MM.1S (cell line): ENCODE results near the gene RUSC2.

Experiments used
- DNase-seq: peaks from one replicate; pipeline ENCODE4 v3.0.0-alpha.2; 2015
- H2AFZ ChIP-seq: fragments of 300-600 bp; sonication (generic); 2 replicates; pipeline ENCODE4 v1.6.0; 2016; ENCODE audit warnings: antibody characterized with exemption, low read length
- H3F3A ChIP-seq: fragments of 300-600 bp; sonication (generic); 2 replicates; pipeline ENCODE4 v1.6.1; 2016; ENCODE audit warnings: mild to moderate bottlenecking, antibody characterized with exemption, low read length, moderate library complexity, mixed read lengths; ENCODE audit not compliant: insufficient read depth
- H3K27ac ChIP-seq: fragments of 300-600 bp; sonication (generic); 2 replicates; pipeline ENCODE4 v1.5.1; 2016; ENCODE audit warnings: mild to moderate bottlenecking, low read length
- H3K27me3 ChIP-seq: fragments of 300-600 bp; sonication (generic); replicated peaks from 2 replicates; pipeline ENCODE4 v1.6.0; 2016; ENCODE audit warnings: low read length; ENCODE audit not compliant: insufficient read depth
- H3K36me3 ChIP-seq: fragments of 300-600 bp; sonication (generic); replicated peaks from 2 replicates; pipeline ENCODE4 v1.6.1; 2016; ENCODE audit warnings: mild to moderate bottlenecking, low read length, mixed read lengths; ENCODE audit not compliant: insufficient read depth
- H3K4me1 ChIP-seq: fragments of 300-600 bp; sonication (generic); 2 replicates; pipeline ENCODE4 v1.6.1; 2016; ENCODE audit warnings: low read length, mixed read lengths
- H3K4me2 ChIP-seq: fragments of 300-600 bp; sonication (generic); 2 replicates; pipeline ENCODE4 v1.6.0; 2016; ENCODE audit warnings: low read depth, low read length
- H3K4me3 ChIP-seq: fragments of 300-600 bp; sonication (generic); 2 replicates; pipeline ENCODE4 v1.5.1; 2016; ENCODE audit warnings: low read length, mixed read lengths
- H3K79me2 ChIP-seq: fragments of 300-600 bp; sonication (generic); 2 replicates; pipeline ENCODE4 v1.6.1; 2016; ENCODE audit warnings: mixed run types, low read length, mixed read lengths
- H3K9ac ChIP-seq: fragments of 300-600 bp; sonication (generic); 2 replicates; pipeline ENCODE4 v1.6.1; 2016; ENCODE audit warnings: low read length, mixed read lengths
- H3K9me2 ChIP-seq: fragments of 300-600 bp; sonication (generic); replicated peaks from 2 replicates; pipeline ENCODE4 v1.6.1; 2016; ENCODE audit warnings: mild to moderate bottlenecking, low read length, mixed read lengths; ENCODE audit not compliant: insufficient read depth
- H3K9me3 ChIP-seq: fragments of 300-600 bp; sonication (generic); replicated peaks from 2 replicates; pipeline ENCODE4 v1.6.1; 2016; ENCODE audit warnings: mild to moderate bottlenecking, low read length, mixed read lengths; ENCODE audit not compliant: insufficient read depth
- H4K20me1 ChIP-seq: fragments of 300-600 bp; sonication (generic); 2 replicates; pipeline ENCODE4 v1.6.1; 2016; ENCODE audit warnings: mild to moderate bottlenecking, low read length, moderate library complexity, mixed read lengths; ENCODE audit not compliant: insufficient read depth
- CTCF ChIP-seq: fragments of 300-600 bp; sonication (generic); IDR thresholded peaks from 2 replicates; pipeline ENCODE4 v1.5.1; 2016; ENCODE audit warnings: antibody characterized with exemption, low read length, mixed read lengths
- EZH2 ChIP-seq: fragments of 300-600 bp; sonication (generic); optimal IDR thresholded peaks from 2 replicates; pipeline ENCODE3; 2017; ENCODE audit warnings: low read depth, mild to moderate bottlenecking, antibody characterized with exemption, low read length, mixed read lengths
- EZH2phosphoT487 ChIP-seq: fragments of 300-600 bp; sonication (generic); IDR thresholded peaks from 2 replicates; pipeline ENCODE4 v1.6.1; 2018; ENCODE audit warnings: antibody characterized with exemption, low read length

The RUSC2 gene

GRCh38 chr9:35537913-35538312, 48.0 kb downstream of the RUSC2 start:
- Histone ChIP-seq H4K20me1 (no peaks in the 10 kb centered on the region), H3K9ac (no peak overlapping the region), H3K4me3 (no peak overlapping the region), H2AFZ (no peak overlapping the region), H3F3A (no peaks in the 10 kb centered on the region), H3K27me3 (no peaks in the 10 kb centered on the region), H3K4me1 (no peaks in the 10 kb centered on the region), H3K4me2 (no peak overlapping the region), H3K36me3 (no peaks in the 10 kb centered on the region), H3K27ac (no peak overlapping the region), H3K9me2 (no peaks in the 10 kb centered on the region), H3K9me3 (no peaks in the 10 kb centered on the region), H3K79me2 (no peaks in the 10 kb centered on the region)
- TF ChIP-seq EZH2 (no peak), EZH2phosphoT487 (no peak), CTCF (no peak)
- DNase-seq = no peak

GRCh38 chr9:35538361-35539234, 48.7 kb downstream of the RUSC2 start:
- Histone ChIP-seq H2AFZ (no peak overlapping the region), H3K9me3 (no peaks in the 10 kb centered on the region), H3K9ac (no peak overlapping the region), H3K27ac (no peak overlapping the region), H3K79me2 (no peaks in the 10 kb centered on the region), H3F3A (no peaks in the 10 kb centered on the region), H4K20me1 (no peaks in the 10 kb centered on the region), H3K4me2 (no peak overlapping the region), H3K9me2 (no peaks in the 10 kb centered on the region), H3K36me3 (no peaks in the 10 kb centered on the region), H3K27me3 (no peaks in the 10 kb centered on the region), H3K4me1 (no peaks in the 10 kb centered on the region), H3K4me3 (no peak overlapping the region)
- TF ChIP-seq EZH2 (no peak), CTCF (no peak), EZH2phosphoT487 (no peak)
- no peak for DNase-seq
